ENCODE results near the gene HEXIM1.

Gene HEXIM1

GRCh38 chr17:45175759-45176115 is 27.5 kb downstream of the HEXIM1 start:
- no peak overlapping the region for H3K4me3 ChIP-seq (ENCODE audit: low read length)
- no peak for TF ChIP-seq ZNF274 (IDR thresholded peaks at IDR 0.05; ENCODE audit: low read depth, low read length)

- no peak for TF ChIP-seq ZNF274 (IDR thresholded peaks at IDR 0.05; ENCODE audit: low read depth, low read length)
- no peak overlapping the region for H3K4me3 ChIP-seq (ENCODE audit: low read length)
Measured at GRCh38 chr17:45177563-45177962, 29.3 kb downstream of the HEXIM1 start.

- no peak overlapping the region for H3K4me3 ChIP-seq (ENCODE audit: low read length)
- TF ChIP-seq ZNF274 (IDR thresholded peaks at IDR 0.05; ENCODE audit: low read depth, low read length) = no peak
Measured at GRCh38 chr17:45184144-45184543, 35.9 kb downstream of the HEXIM1 start.

- no peak for TF ChIP-seq ZNF274 (IDR thresholded peaks at IDR 0.05; ENCODE audit: low read depth, low read length)
- H3K4me3 ChIP-seq (ENCODE audit: low read length) = no peak overlapping the region
Measured at GRCh38 chr17:45186801-45187354, 38.6 kb downstream of the HEXIM1 start.

- no peak for TF ChIP-seq ZNF274 (IDR thresholded peaks at IDR 0.05; ENCODE audit: low read depth, low read length)
- H3K4me3 ChIP-seq (ENCODE audit: low read length) = no peak overlapping the region
Measured at GRCh38 chr17:45189009-45189408, 40.7 kb downstream of the HEXIM1 start.

GRCh38 chr17:45190503-45191255 is 42.4 kb downstream of the HEXIM1 start:
- no peak overlapping the region for H3K4me3 ChIP-seq (ENCODE audit: low read length)
- TF ChIP-seq ZNF274 (IDR thresholded peaks at IDR 0.05; ENCODE audit: low read depth, low read length) = no peak

GRCh38 chr17:45195424-45195823 is 47.1 kb downstream of the HEXIM1 start:
- TF ChIP-seq ZNF274 (IDR thresholded peaks at IDR 0.05; ENCODE audit: low read depth, low read length) = no peak
- no peak overlapping the region for H3K4me3 ChIP-seq (ENCODE audit: low read length)

GRCh38 chr17:45197108-45197507 is 48.8 kb downstream of the HEXIM1 start:
- no peak overlapping the region for H3K4me3 ChIP-seq (ENCODE audit: low read length)
- TF ChIP-seq ZNF274 (IDR thresholded peaks at IDR 0.05; ENCODE audit: low read depth, low read length) = no peak

- no peak for TF ChIP-seq ZNF274 (IDR thresholded peaks at IDR 0.05; ENCODE audit: low read depth, low read length)
- no peak overlapping the region for H3K4me3 ChIP-seq (ENCODE audit: low read length)
Measured at GRCh38 chr17:45197555-45198334, 49.5 kb downstream of the HEXIM1 start.

- TF ChIP-seq ZNF274 (IDR thresholded peaks at IDR 0.05; ENCODE audit: low read depth, low read length) = no peak
- no peak overlapping the region for H3K4me3 ChIP-seq (ENCODE audit: low read length)
Measured at GRCh38 chr17:45200701-45201100, 52.4 kb downstream of the HEXIM1 start.

- TF ChIP-seq ZNF274 (IDR thresholded peaks at IDR 0.05; ENCODE audit: low read depth, low read length) = no peak
- H3K4me3 ChIP-seq (ENCODE audit: low read length) = no peak overlapping the region
Measured at GRCh38 chr17:45201457-45201856, 53.2 kb downstream of the HEXIM1 start.

Data from GM08714 (cell line).